ENCODE results near the gene PPP6R3.

GRCh38 chr11:68459886-68460740, 439 bp upstream of the PPP6R3 start:
- TF ChIP-seq CTCF (IDR thresholded peaks at IDR 0.05; ENCODE audit: low read depth, low read length), result no peak
- TF ChIP-seq POLR2A (IDR thresholded peaks at IDR 0.05; ENCODE audit: extremely low read depth, insufficient read length), result no peak
- TF ChIP-seq MAX (IDR thresholded peaks at IDR 0.05; ENCODE audit: low read depth, low read length), result peak; percentile 21; the same call in 1 of the 2 replicates
- TF ChIP-seq MYC (IDR thresholded peaks at IDR 0.05; ENCODE audit: low read depth, low read length), result no peak
